SK-N-MC (cell line): ENCODE data around the gene TIMM10B.

Experiments used
- EZH2 ChIP-seq: fragments of 200-600 bp; sonication (generic); IDR thresholded peaks from one replicate; pipeline ENCODE4 v1.6.1; 2017; ENCODE audit warnings: antibody characterized with exemption
- POLR2AphosphoS5 ChIP-seq: IDR thresholded peaks from 2 replicates; pipeline ENCODE4 v1.6.1; 2012; ENCODE audit warnings: mild to moderate bottlenecking, low read depth, low read length, borderline replicate concordance

DNA sequence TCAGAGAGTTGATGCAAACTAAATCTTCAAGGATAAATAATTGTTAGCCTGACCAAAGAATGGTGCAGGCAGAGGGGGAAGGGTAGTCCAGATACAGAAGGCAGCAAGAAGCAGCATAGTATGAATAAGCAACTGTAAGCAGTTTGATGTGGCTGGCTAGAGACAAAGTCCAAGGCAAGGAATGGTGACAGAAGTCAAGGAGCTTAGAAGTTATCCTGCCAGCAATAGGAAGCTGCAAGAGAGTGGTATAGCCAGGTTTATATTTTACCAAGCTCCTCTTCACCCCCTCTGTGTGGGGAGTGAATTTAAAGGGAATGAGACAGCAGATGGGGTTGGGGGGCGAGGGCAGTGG is 22.2 kb upstream of the TIMM10B start:
- no peak for TF ChIP-seq EZH2
- no peak for TF ChIP-seq POLR2AphosphoS5
